GM23338 (cell line): ENCODE results near the gene RASGRF2. TPM values are rescaled to one million over a fixed set of nuclear protein-coding genes. Genes with fewer than 3 reads are reported as not detected.

ENCODE experiments used
- ATAC-seq: fragments of 200-7000 bp; cut with Tn5 transposase; 3 replicates; pipeline ENCODE4 v1.9.1; 2020
- DNase-seq: peaks from one replicate; pipeline ENCODE4 v3.0.0-alpha.2; 2015; ENCODE audit warnings: low spot score
- H2AFZ ChIP-seq: fragments of 200-600 bp; sonication (generic); 2 replicates; pipeline ENCODE4 v1.8.0; 2016; ENCODE audit warnings: antibody characterized with exemption, mild to moderate bottlenecking, moderate library complexity
- H3F3A ChIP-seq: fragments of 200-600 bp; sonication (generic); replicated peaks from 2 replicates; pipeline ENCODE4 v1.8.0; 2017; ENCODE audit warnings: antibody characterized with exemption, mixed run types, low read depth
- H3K27ac ChIP-seq: fragments of 200-600 bp; sonication (generic); 2 replicates; pipeline ENCODE4 v1.6.1; 2016; ENCODE audit warnings: low read depth
- H3K27me3 ChIP-seq: fragments of 200-600 bp; sonication (generic); 2 replicates; pipeline ENCODE4 v1.8.0; 2016; ENCODE audit warnings: mild to moderate bottlenecking, mixed run types, moderate library complexity; ENCODE audit not compliant: insufficient read depth
- H3K36me3 ChIP-seq: fragments of 200-600 bp; sonication (generic); 2 replicates; pipeline ENCODE4 v1.8.0; 2016; ENCODE audit warnings: mild to moderate bottlenecking; ENCODE audit not compliant: insufficient read depth
- H3K4me1 ChIP-seq: fragments of 200-600 bp; sonication (generic); 2 replicates; pipeline ENCODE4 v1.8.0; 2016; ENCODE audit warnings: mild to moderate bottlenecking, moderate library complexity; ENCODE audit not compliant: insufficient read depth
- H3K4me2 ChIP-seq: fragments of 200-600 bp; sonication (generic); 2 replicates; pipeline ENCODE4 v1.7.1; 2017; ENCODE audit warnings: mixed run types
- H3K4me3 ChIP-seq: fragments of 200-600 bp; sonication (generic); 2 replicates; pipeline ENCODE4 v1.6.1; 2016; ENCODE audit warnings: mixed run types
- H3K79me2 ChIP-seq: fragments of 200-600 bp; sonication (generic); replicated peaks from 2 replicates; pipeline ENCODE4 v1.8.0; 2017; ENCODE audit warnings: mild to moderate bottlenecking; ENCODE audit not compliant: insufficient read depth
- H3K9me2 ChIP-seq: fragments of 200-600 bp; sonication (generic); 2 replicates; pipeline ENCODE4 v1.8.0; 2017; ENCODE audit not compliant: insufficient read depth
- H4K20me1 ChIP-seq: fragments of 200-600 bp; sonication (generic); replicated peaks from 2 replicates; pipeline ENCODE4 v1.8.0; 2017; ENCODE audit warnings: mild to moderate bottlenecking; ENCODE audit not compliant: insufficient read depth
- H3K27ac Mint-ChIP-seq: 2 replicates; pipeline ENCODE4 v1.8.0; 2020; ENCODE audit warnings: inconsistent platforms, mild to moderate bottlenecking, moderate library complexity, mixed read lengths
- H3K27me3 Mint-ChIP-seq: 3 replicates; pipeline ENCODE4 v1.8.0; 2022; ENCODE audit warnings: low read depth, mild to moderate bottlenecking, moderate library complexity, mixed read lengths, inconsistent platforms; ENCODE audit not compliant: insufficient read depth, poor library complexity
- H3K36me3 Mint-ChIP-seq: 3 replicates; pipeline ENCODE4 v1.8.0; 2021; ENCODE audit warnings: low read depth, mild to moderate bottlenecking, inconsistent platforms, moderate library complexity, mixed read lengths
- H3K4me1 Mint-ChIP-seq: 3 replicates; pipeline ENCODE4 v1.8.0; 2020; ENCODE audit warnings: mild to moderate bottlenecking, inconsistent platforms, mixed read lengths
- H3K4me3 Mint-ChIP-seq: 3 replicates; pipeline ENCODE4 v1.8.0; 2021; ENCODE audit warnings: moderate library complexity, mild to moderate bottlenecking, inconsistent platforms, mixed read lengths
- H3K9me3 Mint-ChIP-seq: 3 replicates; pipeline ENCODE4 v1.8.0; 2020; ENCODE audit warnings: moderate library complexity, mild to moderate bottlenecking, inconsistent platforms, mixed read lengths
- CREB1 ChIP-seq: fragments of 250-450 bp; sonication (Bioruptor Pico); IDR thresholded peaks from 2 replicates; pipeline ENCODE4 v1.5.0; 2020; ENCODE audit warnings: low read depth, mild to moderate bottlenecking, moderate library complexity
- EZH2 ChIP-seq: fragments of 200-600 bp; sonication (generic); IDR thresholded peaks from one replicate; pipeline ENCODE4 v1.8.0; 2017; ENCODE audit warnings: antibody characterized with exemption, mild to moderate bottlenecking, low read depth; ENCODE audit not compliant: unreplicated experiment
- EZH2phosphoT487 ChIP-seq: fragments of 200-600 bp; sonication (generic); IDR thresholded peaks from one replicate; pipeline ENCODE4 v1.8.1; 2018; ENCODE audit warnings: antibody characterized with exemption; ENCODE audit not compliant: unreplicated experiment
- JUNB ChIP-seq: IDR thresholded peaks from one replicate; pipeline ENCODE4 v1.6.1; 2016; ENCODE audit warnings: antibody characterized with exemption; ENCODE audit not compliant: unreplicated experiment
- REST ChIP-seq: IDR thresholded peaks from one replicate; pipeline ENCODE4 v1.6.1; 2018; ENCODE audit warnings: antibody characterized with exemption; ENCODE audit not compliant: unreplicated experiment
- STAT1 ChIP-seq: IDR thresholded peaks from one replicate; pipeline ENCODE4 v1.6.1; 2016; ENCODE audit warnings: antibody characterized with exemption; ENCODE audit not compliant: unreplicated experiment
- ZNF114 ChIP-seq: fragments of 250-450 bp; sonication (Bioruptor Pico); IDR thresholded peaks from 2 replicates; pipeline ENCODE4 v1.5.0; 2020; ENCODE audit warnings: mild to moderate bottlenecking, moderate library complexity
- polyA plus RNA-seq: library from polyadenylated mRNA; unstranded; fragments of >200 nt; fragmentation: Nextera tagmentation; extraction: Ambion mirVana; gene quantifications from 2 replicates; pipeline ENCODE4 v1.2.1, GENCODE V29; 2016
- total RNA-seq: library from RNA; depleted of rRNA; stranded (reverse); fragments of >200 nt; shearing (Covaris generic); gene quantifications from 2 replicates; pipeline ENCODE4 v1.2.3, GENCODE V29; 2014
- TF ChIP-seq, protein P1 (sequence below), 2 experiments: fragments of 200-600 bp in 1 of 2; sonication (generic) in 1 of 2; conservative IDR thresholded peaks; 2 replicates each; pipeline versions ENCODE4 v1.5.1 to v1.6.1; 2016 to 2017; ENCODE audit warnings: antibody characterized with exemption in 2 of 2, low read depth in 2 of 2, mild to moderate bottlenecking in 2 of 2, moderate library complexity in 1 of 2
- TF ChIP-seq, protein P2 (sequence below): IDR thresholded peaks from 2 replicates; pipeline ENCODE4 v1.6.1; 2016; ENCODE audit warnings: antibody characterized with exemption

The RASGRF2 gene
- total and polyA plus RNA-seq, 2 experiments from 2014 or later = 5.0 to 19.2 TPM

- TF ChIP-seq, protein P1, sequence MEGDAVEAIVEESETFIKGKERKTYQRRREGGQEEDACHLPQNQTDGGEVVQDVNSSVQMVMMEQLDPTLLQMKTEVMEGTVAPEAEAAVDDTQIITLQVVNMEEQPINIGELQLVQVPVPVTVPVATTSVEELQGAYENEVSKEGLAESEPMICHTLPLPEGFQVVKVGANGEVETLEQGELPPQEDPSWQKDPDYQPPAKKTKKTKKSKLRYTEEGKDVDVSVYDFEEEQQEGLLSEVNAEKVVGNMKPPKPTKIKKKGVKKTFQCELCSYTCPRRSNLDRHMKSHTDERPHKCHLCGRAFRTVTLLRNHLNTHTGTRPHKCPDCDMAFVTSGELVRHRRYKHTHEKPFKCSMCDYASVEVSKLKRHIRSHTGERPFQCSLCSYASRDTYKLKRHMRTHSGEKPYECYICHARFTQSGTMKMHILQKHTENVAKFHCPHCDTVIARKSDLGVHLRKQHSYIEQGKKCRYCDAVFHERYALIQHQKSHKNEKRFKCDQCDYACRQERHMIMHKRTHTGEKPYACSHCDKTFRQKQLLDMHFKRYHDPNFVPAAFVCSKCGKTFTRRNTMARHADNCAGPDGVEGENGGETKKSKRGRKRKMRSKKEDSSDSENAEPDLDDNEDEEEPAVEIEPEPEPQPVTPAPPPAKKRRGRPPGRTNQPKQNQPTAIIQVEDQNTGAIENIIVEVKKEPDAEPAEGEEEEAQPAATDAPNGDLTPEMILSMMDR (conservative IDR thresholded peaks at IDR 0.05; ENCODE audit: low read depth in 2 of 2) = no peak
- TF ChIP-seq, protein P2, sequence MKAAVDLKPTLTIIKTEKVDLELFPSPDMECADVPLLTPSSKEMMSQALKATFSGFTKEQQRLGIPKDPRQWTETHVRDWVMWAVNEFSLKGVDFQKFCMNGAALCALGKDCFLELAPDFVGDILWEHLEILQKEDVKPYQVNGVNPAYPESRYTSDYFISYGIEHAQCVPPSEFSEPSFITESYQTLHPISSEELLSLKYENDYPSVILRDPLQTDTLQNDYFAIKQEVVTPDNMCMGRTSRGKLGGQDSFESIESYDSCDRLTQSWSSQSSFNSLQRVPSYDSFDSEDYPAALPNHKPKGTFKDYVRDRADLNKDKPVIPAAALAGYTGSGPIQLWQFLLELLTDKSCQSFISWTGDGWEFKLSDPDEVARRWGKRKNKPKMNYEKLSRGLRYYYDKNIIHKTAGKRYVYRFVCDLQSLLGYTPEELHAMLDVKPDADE = no peak
- TF ChIP-seq CREB1 (CRISPR knock-in tag) = no peak
- no peak for TF ChIP-seq EZH2phosphoT487
These were observed 281.9 kb downstream of the RASGRF2 start (continued) for GRCh38 chr5:81241961-81242648.

DNA sequence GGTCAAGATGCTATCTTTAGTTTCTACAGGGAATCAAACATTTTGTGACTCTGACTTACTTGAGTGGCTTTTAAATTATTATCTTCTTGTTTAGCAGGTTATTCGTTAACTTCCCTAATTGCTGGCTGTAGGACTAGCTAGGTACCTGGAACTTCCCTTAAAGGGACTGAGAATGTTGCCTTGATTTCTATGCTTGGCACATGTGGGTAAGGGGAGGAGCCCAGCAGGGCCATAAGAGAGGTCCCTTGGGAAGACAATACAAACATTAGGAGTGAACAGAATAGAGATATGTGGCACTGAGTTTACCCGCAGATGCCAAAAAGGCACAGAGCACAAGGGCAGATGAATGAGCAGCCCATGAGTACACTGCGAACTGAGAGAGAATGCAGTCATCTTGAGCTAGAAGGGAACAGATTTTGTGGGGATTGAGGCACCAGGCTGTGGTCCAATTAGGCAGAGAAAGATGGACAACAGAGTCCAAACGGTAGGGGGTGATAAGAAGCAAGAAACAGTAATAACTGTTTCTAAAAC is 282.8 kb downstream of the RASGRF2 start:
- Mint-ChIP-seq H3K4me3 (no peak overlapping the region), H3K4me1 (peaks cover 31% of the 10 kb centered on the region), H3K27me3 (peaks cover 6% of the 10 kb centered on the region), H3K9me3 (no peaks in the 10 kb centered on the region), H3K36me3 (peaks cover 6% of the 10 kb centered on the region; the same call in 2 of the 3 replicates), H3K27ac (no peak overlapping the region)
- DNase-seq = no peak
- Histone ChIP-seq H3K9me2 (no peaks in the 10 kb centered on the region; the same call in 1 of the 2 replicates), H2AFZ (no peak overlapping the region), H3K79me2 (no peaks in the 10 kb centered on the region), H3K27ac (no peak overlapping the region), H3K4me3 (no peak overlapping the region), H3K27me3 (no peaks in the 10 kb centered on the region), H3F3A (no peaks in the 10 kb centered on the region), H3K4me2 (no peak overlapping the region), H3K36me3 (no peaks in the 10 kb centered on the region), H3K4me1 (peaks cover 11% of the 10 kb centered on the region; the same call in 1 of the 2 replicates), H4K20me1 (peaks cover 12% of the 10 kb centered on the region)
- no peak for ATAC-seq
- no peak for TF ChIP-seq REST
- TF ChIP-seq EZH2phosphoT487 = no peak
- TF ChIP-seq, protein P1 (conservative IDR thresholded peaks at IDR 0.05; ENCODE audit: low read depth in 2 of 2) = no peak
- TF ChIP-seq JUNB = no peak
- TF ChIP-seq, protein P2 = no peak
- TF ChIP-seq STAT1 = no peak
- no peak for TF ChIP-seq ZNF114 (CRISPR knock-in tag)
- TF ChIP-seq EZH2 = no peak
- no peak for TF ChIP-seq CREB1 (CRISPR knock-in tag)
